Hematopoietic multipotent progenitor cell (in vitro differentiated cells): ENCODE measurements around the gene KCNA4. TPM values are rescaled to one million over a fixed set of nuclear protein-coding genes. Genes with fewer than 3 reads are reported as not detected.
"Not testable (repeated sequence)": the region's sequence is repeated elsewhere in the genome, so short reads cannot be mapped to it uniquely, and the experiment has no call there.

ENCODE experiments used
- DNase-seq, 3 donors: peaks; one replicate each; pipeline ENCODE4 v3.0.0-alpha.2; 2011 to 2015; ENCODE audit warnings: low read depth in 2 of 3, low spot score in 2 of 3
- total RNA-seq: library from RNA; depleted of rRNA; stranded (reverse); fragments of >200 nt; gene quantifications from one replicate; pipeline ENCODE4 v1.2.3, GENCODE V29; 2012

The KCNA4 gene
- total RNA-seq, 1 donor: under 0.01 TPM

DNA sequence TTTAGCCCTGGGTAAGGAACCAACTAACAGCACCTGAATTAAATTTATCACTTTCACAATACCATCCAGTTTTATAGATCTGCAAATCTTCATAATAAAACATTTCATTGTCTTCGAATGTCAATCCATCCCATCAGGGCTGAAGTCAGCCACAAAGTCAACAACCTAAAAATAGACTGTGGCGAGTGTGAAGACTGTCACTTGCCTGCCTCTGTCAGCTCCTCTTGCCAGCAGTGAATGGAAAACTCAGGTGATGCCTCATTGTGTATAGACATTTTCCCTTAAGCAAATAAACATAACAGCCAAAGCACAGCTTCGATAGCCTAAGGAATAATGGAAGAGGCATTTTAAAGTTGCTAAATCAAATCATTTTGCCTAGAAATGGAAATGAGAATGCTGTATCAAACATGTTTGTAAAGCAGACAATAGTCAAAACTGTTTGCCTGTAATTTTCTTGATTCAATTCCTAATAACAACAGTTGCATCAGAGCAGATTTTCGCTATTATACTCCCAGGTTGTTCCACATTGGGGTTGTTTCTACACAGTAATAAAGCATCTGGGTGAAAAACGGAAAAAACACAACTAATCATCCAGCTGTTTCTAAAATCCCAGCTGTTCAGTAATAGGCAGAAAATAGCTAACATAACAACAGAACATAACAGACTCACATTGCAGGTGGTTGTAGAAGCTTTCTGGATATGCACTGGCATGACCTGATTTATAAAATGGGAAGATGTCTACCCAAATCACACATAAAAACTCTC, 15.7 kb downstream of the KCNA4 start:
- DNase-seq: no peak

DNA sequence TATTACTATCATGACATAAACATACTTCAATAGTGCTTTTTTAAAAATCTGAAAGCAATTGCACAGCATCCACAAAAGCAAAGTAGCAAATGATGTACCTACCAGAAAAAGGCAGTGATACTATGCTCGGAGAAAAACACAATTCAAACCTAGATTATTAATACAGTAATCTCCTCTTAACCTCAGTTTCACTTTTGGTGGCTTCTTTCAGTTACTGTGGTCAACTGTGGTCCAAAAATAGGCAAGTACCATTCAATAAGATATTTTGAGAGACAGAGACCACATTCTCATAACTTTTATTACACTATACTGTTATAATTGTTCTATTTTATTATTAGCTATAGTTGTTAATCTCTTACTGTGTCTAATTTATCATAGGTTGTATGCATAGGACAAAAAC, 20.8 kb downstream of the KCNA4 start:
- DNase-seq: no peak

DNA sequence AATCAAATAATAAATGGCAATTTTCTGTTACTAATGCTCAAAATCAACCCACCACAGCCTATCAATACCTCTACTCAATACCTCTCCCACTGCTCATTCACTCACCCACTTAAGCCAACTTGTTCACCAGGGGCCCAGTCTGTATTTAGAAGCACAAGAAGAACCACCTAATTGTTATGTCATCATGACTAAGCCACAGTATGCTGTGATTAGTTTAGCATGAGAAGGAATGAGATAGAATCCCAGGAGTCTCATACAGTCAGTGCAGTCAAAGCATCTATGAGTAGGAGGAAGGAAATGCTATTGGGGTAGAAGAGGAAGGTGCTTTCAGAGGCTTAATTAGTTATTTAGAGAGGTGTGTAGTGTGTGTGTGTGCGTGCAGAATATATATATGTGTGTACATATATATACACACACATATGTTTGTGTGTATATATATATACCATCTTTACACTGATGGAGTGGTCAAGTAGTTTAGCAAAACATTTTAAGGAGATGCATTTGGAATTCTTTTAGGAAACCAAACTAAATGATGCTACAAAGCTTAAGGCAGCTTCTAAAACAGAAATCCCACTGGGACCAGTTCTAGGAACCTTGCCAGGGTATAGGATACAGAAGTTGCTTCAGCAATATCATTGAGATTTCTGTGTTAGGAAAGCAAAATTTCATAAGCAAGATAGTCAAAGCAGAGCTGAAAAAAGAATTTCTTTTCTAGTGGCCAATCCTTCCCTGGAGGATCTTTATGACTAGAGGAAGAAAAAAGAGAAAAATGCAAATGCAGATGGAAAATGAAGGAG, 27.5 kb downstream of the KCNA4 start:
- DNase-seq: no peak

DNA sequence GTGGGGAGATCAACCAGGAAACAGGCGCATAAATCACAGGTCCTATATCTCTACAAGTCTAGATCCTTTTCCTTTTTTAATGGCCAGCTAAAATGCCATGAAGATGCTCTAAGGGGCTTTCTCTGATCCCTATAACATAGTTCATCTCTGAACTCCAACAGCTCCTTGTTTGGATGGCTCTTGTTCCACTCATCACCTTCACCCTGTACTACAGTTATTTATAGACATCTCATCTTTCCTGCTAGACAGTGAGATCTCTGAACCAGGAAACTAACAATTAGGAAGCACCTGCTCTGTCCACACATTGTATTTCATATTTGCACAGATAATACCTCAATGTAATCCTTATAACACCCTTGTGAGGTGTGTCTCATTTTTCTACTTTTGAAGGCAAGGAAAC, 31.6 kb downstream of the KCNA4 start:
- DNase-seq: no peak

DNA sequence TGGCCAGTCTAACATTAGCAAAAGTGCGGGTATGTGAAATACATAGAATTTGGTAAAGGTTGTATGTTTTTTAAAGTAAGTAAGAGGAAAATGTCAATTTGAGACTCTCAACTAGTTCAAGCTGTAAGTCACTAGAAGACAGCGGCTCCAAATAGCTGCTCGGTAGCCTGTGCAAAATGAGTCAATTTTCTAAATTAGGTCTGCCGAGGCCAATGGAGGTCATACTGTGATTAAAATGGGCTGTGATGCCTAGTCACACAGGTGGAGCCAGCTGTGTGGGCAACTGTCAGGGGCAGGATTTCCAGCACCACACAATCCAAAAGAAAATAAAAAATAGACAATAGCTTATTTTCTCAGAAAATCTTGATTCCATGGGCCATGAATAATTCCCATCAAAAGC, 32.3 kb downstream of the KCNA4 start:
- DNase-seq: no peak

DNA sequence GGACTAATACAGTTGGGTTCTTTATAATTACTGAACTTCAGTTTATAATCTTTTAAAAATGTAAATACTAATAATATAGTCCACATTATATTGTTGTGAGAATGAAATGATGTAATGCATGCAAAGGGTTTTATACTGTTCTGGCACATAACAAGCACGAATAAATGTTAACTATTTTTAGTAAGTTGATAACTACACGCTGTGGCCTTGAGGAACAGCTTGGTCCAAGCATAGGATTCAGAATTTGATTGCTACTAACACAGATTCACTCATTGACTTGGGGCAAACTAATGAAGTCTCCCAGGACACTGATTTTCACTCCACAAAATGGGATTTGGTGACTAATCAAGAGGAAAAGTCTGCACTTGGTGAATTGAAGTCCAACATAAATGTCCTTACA, 38.3 kb downstream of the KCNA4 start:
- DNase-seq: no peak

DNA sequence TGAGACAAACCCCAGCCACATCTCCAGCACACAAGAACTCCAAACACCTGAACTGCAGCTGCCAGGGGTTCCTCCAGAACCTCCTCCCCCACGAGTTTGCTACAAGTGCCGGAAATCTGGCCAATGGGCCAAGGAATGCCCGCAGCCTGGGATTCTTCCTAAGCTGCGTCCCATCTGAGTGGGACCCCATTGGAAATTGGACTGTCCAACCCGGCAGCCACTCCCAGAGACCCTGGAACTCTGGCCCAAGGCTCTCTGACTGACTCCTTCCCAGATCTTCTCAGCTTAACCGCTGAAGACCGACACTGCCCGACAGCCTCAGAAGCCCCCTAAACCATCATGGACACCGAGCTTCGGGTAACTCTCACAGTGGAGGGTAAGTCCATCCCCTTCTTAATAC, 41.2 kb downstream of the KCNA4 start:
- not testable (repeated sequence) for DNase-seq

DNA sequence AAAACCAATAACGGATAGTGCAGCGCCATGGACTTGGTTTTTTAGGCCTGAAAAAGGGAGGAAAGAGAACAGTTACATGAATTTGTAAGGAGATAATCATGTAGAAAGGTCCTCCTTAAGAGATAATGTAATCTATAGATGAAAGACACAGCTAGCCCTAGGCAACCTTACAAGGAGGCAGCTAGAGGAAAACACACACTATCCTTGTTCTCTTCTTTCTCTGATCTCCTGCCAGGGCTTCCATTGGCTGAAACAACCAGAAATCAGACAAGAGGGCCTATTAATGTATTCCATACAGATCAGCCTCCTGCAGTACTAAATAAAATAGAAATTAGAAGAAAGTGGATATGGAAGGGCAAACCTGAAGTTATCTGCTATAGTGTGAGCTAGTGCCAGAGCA, 53.0 kb downstream of the KCNA4 start:
- no peak for DNase-seq

DNA sequence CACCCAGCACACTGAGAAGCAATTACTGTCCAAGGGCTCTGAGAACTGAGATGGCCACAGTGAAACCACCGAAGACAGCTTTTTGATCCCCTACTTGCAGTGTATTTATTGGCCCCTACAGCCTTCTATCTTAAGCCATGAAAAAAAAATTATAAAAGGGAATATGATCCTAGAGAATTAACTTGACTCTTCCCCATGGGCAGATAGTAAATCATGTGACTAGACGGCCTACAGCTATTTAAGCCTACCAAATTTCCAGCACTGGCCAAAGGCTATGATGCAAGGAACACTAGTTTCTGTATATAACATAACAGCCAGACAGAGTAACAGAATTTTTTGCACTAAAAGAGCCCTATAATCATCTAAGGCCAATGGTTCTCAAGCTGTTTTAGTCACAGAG, 53.8 kb downstream of the KCNA4 start:
- DNase-seq: no peak

DNA sequence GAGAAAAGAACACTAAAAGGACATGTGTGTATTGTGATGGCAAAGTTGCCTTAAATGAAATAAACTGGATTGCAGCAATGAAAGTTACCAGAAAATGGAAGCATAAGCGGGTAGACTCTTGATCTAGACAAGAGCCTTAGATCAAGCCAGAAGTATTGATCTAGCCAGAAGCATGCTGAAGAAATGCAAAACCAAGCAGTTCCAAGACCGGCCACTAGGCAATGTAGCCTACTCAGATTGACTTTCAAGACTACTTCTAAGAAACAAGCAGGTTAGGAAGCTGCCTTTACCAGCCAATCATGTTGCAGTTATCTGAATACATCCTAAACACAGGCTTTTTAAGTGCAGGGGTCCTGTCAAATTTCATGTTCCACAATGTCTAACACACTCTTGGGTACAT, 54.6 kb downstream of the KCNA4 start:
- no peak for DNase-seq

Other genes starting within 250 kb of the KCNA4 start
- gene FSHB, start 214.0 kb upstream of the KCNA4 start, total RNA-seq: not detected